Measurements from ENCODE around the gene GTSE1. TPM values are rescaled to one million over a fixed set of nuclear protein-coding genes. Genes with fewer than 3 reads are reported as not detected.

The GTSE1 gene
- total and polyA plus RNA-seq, 2 of the 13 experiments (the other 11 are each of a cell fraction or from before 2014, with no cell fraction given), result 10.7 to 13.5 TPM

DNA sequence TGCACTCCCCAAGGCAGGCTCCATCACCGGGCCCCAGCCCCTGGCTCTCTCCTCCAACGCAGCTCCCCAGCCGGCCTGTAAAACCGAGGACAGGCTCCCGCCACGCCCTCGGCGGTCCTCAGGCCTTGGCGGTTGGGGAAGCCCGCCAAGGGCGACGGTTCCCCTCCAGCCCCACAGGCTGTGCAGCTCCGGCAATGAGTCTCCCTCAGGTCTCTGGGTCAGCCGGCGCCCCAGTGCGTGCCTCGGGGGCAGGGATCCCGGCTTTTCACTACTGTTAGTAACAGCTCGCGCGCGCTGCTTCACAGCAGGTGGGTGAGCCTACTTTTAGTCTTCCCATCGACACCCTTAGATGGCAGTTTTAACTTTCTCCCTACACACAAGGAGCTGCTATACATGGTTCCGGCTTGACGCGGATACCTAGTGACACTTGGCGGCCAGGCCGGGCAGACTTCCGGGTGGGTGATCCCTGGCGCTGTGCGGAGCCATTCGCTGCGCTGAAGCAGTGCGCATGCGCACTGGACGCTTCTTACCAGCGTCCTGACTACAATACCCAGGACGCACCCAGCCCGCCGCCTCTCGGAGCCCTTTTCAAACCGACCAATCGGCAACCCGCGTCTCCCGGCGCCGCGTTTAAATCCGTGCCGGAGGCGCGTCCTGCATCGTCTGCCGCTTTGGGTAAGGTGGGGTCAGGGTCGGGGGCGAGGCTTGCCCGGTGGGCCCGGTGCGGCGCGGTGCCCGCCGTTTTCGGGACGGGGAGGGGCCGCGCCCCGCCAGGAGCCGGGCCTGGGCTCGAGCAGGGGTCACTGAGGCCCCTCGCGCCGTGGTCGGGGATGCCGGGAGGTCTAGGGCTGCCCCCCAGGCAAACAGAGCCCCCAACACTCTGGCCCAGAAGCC is at the start of gene GTSE1 (continued):
- TF ChIP-seq ZNF670 (CRISPR knock-in tag; IDR thresholded peaks at IDR 0.05; ENCODE audit: borderline replicate concordance) (no peak), PHF8 (CRISPR knock-in tag; IDR thresholded peaks at IDR 0.05) (peak; percentile 59), KMT2B (CRISPR knock-in tag; IDR thresholded peaks at IDR 0.05) (no peak; the same call in none of the 2 replicates), ELF1 (CRISPR knock-in tag; IDR thresholded peaks at IDR 0.05) (peak; percentile 99), ARID4A (CRISPR knock-in tag; IDR thresholded peaks at IDR 0.05; ENCODE audit: borderline replicate concordance) (peak; percentile 100), HBP1 (CRISPR knock-in tag; IDR thresholded peaks at IDR 0.05; ENCODE audit: low read depth) (peak; percentile 78; the same call in 1 of the 2 replicates), MYPOP (CRISPR knock-in tag; IDR thresholded peaks at IDR 0.05) (peak; percentile 96), TP53 (CRISPR knock-in tag; conservative IDR thresholded peaks at IDR 0.05) (no peak), PHF5A (CRISPR knock-in tag; IDR thresholded peaks at IDR 0.05; ENCODE audit: low read depth, unreplicated experiment) (no peak), KDM3A (CRISPR knock-in tag; IDR thresholded peaks at IDR 0.05; ENCODE audit: low read depth) (no peak), TBX3 (IDR thresholded peaks at IDR 0.05; ENCODE audit: borderline replicate concordance) (no peak), ZBTB1 (CRISPR knock-in tag; IDR thresholded peaks at IDR 0.05; ENCODE audit: borderline replicate concordance) (no peak), ZNF558 (CRISPR knock-in tag; IDR thresholded peaks at IDR 0.05; ENCODE audit: borderline replicate concordance) (peak; percentile 75; the same call in 1 of the 2 replicates), FOXA3 (CRISPR knock-in tag; IDR thresholded peaks at IDR 0.05) (0 out of 2 replicates have a peak, but pooled peaks have one; percentile 18), RELA (CRISPR knock-in tag; IDR thresholded peaks at IDR 0.05) (no peak), ERF (CRISPR knock-in tag; IDR thresholded peaks at IDR 0.05) (no peak), CBFB (CRISPR knock-in tag; IDR thresholded peaks at IDR 0.05) (no peak), ZNF276 (CRISPR knock-in tag; IDR thresholded peaks at IDR 0.05; ENCODE audit: low read depth) (peak; percentile 49; the same call in 1 of the 2 replicates), RORA (CRISPR knock-in tag; IDR thresholded peaks at IDR 0.05) (no peak)
- TF ChIP-seq, protein P1, sequence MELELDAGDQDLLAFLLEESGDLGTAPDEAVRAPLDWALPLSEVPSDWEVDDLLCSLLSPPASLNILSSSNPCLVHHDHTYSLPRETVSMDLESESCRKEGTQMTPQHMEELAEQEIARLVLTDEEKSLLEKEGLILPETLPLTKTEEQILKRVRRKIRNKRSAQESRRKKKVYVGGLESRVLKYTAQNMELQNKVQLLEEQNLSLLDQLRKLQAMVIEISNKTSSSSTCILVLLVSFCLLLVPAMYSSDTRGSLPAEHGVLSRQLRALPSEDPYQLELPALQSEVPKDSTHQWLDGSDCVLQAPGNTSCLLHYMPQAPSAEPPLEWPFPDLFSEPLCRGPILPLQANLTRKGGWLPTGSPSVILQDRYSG (CRISPR knock-in tag; IDR thresholded peaks at IDR 0.05), result no peak

Measured in HepG2 (cell line).